OCI-LY7 (cell line): ENCODE data around the gene MYL6. TPM values are rescaled to one million over a fixed set of nuclear protein-coding genes. Genes with fewer than 3 reads are reported as not detected.

Experiments
- BruUV-seq: library from RNA; stranded (reverse); fragments of 400-500 nt; replicated peaks from 2 replicates; lab custom pipeline; 2021; lab: Mats Ljungman, UMichigan
- CTCF ChIA-PET: fragments of 300-600 bp; sonication (Branson Sonifier 250); formaldehyde crosslinking; loops from one replicate; lab custom pipeline; 2022; ENCODE audit warnings: antibody characterized with exemption; ENCODE audit not compliant: unreplicated experiment; lab: Charles Lee
- POLR2A ChIA-PET: fragments of 300-600 bp; sonication (Branson Sonifier 250); formaldehyde crosslinking; loops from one replicate; lab custom pipeline; 2022; ENCODE audit warnings: antibody characterized with exemption; lab: Charles Lee
- DNase-seq: peaks from one replicate; pipeline ENCODE4 v3.0.0-alpha.2; 2015; ENCODE audit warnings: low spot score
- H2AFZ ChIP-seq: fragments of 200-600 bp; sonication (generic), shearing (Covaris generic); 2 replicates; pipeline ENCODE4 v1.6.1; 2014; ENCODE audit warnings: mild to moderate bottlenecking, antibody characterized with exemption, low read length, moderate library complexity
- H3K27ac ChIP-seq: fragments of 200-600 bp; sonication (generic); 2 replicates; pipeline ENCODE4 v1.5.1; 2014; ENCODE audit warnings: mixed run types, low read depth, mild to moderate bottlenecking, moderate library complexity, low read length, inconsistent platforms; ENCODE audit not compliant: poor library complexity, severe bottlenecking
- H3K36me3 ChIP-seq: fragments of 200-600 bp; sonication (generic); 2 replicates; pipeline ENCODE4 v1.6.1; 2014; ENCODE audit warnings: mild to moderate bottlenecking, antibody characterized with exemption, low read length, moderate library complexity, mixed read lengths; ENCODE audit not compliant: insufficient read depth
- H3K4me1 ChIP-seq: fragments of 200-600 bp; sonication (generic); 2 replicates; pipeline ENCODE4 v1.5.1; 2014; ENCODE audit warnings: mild to moderate bottlenecking, low read length; ENCODE audit not compliant: insufficient read depth, poor library complexity, severe bottlenecking
- H3K4me2 ChIP-seq: fragments of 200-600 bp; sonication (generic); 2 replicates; pipeline ENCODE4 v1.6.1; 2014; ENCODE audit warnings: mild to moderate bottlenecking, low read length
- H3K4me3 ChIP-seq: fragments of 200-600 bp; sonication (generic); 2 replicates; pipeline ENCODE4 v1.5.1; 2014; ENCODE audit warnings: mild to moderate bottlenecking, low read depth, low read length; ENCODE audit not compliant: poor library complexity, severe bottlenecking
- H3K79me2 ChIP-seq: fragments of 200-600 bp; sonication (generic); 2 replicates; pipeline ENCODE4 v1.6.1; 2016; ENCODE audit warnings: low read depth, mild to moderate bottlenecking, low read length, moderate library complexity, mixed read lengths; ENCODE audit not compliant: insufficient read depth
- H3K9me2 ChIP-seq: fragments of 200-600 bp; sonication (generic); 2 replicates; pipeline ENCODE4 v1.6.1; 2016; ENCODE audit warnings: mild to moderate bottlenecking, low read length, mixed read lengths; ENCODE audit not compliant: insufficient read depth
- H3K9me3 ChIP-seq: fragments of 200-600 bp; sonication (generic); 2 replicates; pipeline ENCODE4 v1.6.1; 2014; ENCODE audit warnings: mild to moderate bottlenecking, mixed run types, low read length, mixed read lengths
- H4K20me1 ChIP-seq: fragments of 200-600 bp; sonication (generic); 2 replicates; pipeline ENCODE4 v1.6.1; 2014; ENCODE audit warnings: mild to moderate bottlenecking, antibody characterized with exemption, low read length, moderate library complexity, mixed read lengths; ENCODE audit not compliant: insufficient read depth
- CTCF ChIP-seq: fragments of 200-600 bp; sonication (generic); conservative IDR thresholded peaks from 2 replicates; pipeline ENCODE4 v1.5.1; 2014; ENCODE audit warnings: mild to moderate bottlenecking, antibody characterized with exemption, low read length, moderate library complexity, mixed read lengths
- EZH2phosphoT487 ChIP-seq: fragments of 200-600 bp; sonication (generic); IDR thresholded peaks from 2 replicates; pipeline ENCODE4 v1.6.1; 2018; ENCODE audit warnings: low read depth, borderline replicate concordance, mild to moderate bottlenecking, mixed run types, antibody characterized with exemption, low read length, moderate library complexity, mixed read lengths
- intact Hi-C: fragments of 100-400 bp; cut with micrococcal nuclease; formaldehyde crosslinking; loops from one replicate; pipeline ENCODE4 v1.10.0; 2022; ENCODE audit not compliant: unreplicated experiment
- total RNA-seq, 2 experiments: library from RNA; depleted of rRNA in 1 of 2; stranded (reverse); fragments of >200 nt in 1 of 2; shearing (Covaris generic) in 1 of 2; gene quantifications; 2 replicates each; pipeline ENCODE4 v1.2.3, GENCODE V29; 2014 to 2022

Gene MYL6
- total RNA-seq, 2 experiments from 2014 or later, result 468 to 574 TPM

GRCh38 chr12:56160193-56160763, 2.1 kb downstream of the MYL6 start:
- no peak overlapping the region for H2AFZ ChIP-seq
- CTCF ChIA-PET, result no interaction called here
- DNase-seq, result peak; percentile 28

DNA sequence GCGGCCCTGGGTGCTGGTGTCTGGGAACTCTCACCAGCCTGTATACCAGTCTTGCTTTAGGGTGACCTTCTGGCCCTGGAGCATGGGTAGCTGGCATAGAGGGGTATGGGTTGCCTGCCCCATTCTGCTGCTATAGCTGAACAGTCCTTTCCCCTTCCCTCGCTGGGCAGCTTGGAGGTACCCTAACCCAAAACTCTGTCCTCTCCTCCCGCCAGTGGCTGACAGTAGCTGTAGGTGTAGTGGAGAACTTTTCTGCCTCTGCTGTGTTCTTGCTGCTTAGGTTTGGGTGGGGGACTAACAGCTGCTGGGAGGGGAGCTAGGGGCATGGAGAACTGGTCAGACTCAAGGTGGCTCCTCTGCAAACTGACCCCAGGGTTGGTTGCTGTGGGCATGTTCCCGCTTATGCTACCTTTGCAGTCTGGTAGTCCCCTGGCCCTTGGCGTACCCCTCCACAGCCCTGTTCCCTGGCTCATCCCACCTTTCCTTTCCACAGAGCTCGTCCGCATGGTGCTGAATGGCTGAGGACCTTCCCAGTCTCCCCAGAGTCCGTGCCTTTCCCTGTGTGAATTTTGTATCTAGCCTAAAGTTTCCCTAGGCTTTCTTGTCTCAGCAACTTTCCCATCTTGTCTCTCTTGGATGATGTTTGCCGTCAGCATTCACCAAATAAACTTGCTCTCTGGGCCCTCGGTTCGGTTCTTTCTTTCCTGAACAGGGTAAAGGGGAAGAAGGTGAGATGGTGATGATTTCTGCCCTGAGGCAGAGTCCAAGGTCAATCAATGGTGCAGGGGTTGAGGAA, 2.9 kb downstream of the MYL6 start:
- H3K27ac ChIP-seq, result peak overlapping the region; percentile 68
- peaks cover 30% of the 10 kb centered on the region for H3K79me2 ChIP-seq
- POLR2A ChIA-PET, result interaction anchor here (0.8 to 1.9 kb wide), 4 partner anchors 15 to 44 kb away, joined by 3 to 4 read pairs (median 3); no protein-coding TSS in a partner anchor
- peak overlapping the region; percentile 98 for H3K4me3 ChIP-seq
- peaks cover 75% of the 10 kb centered on the region for H3K36me3 ChIP-seq
- CTCF ChIA-PET, result interaction anchor here (0.7 to 1.1 kb wide), 2 partner anchors 29 to 43 kb away, joined by 4 to 5 read pairs; partner anchors contain the start of gene ZC3H10
- no TSS peak for BruUV-seq
- peaks cover 9% of the 10 kb centered on the region; the same call in 1 of the 2 replicates for H4K20me1 ChIP-seq
- peaks cover 32% of the 10 kb centered on the region for H3K4me1 ChIP-seq
- H3K9me3 ChIP-seq, result no peaks in the 10 kb centered on the region
- H3K9me2 ChIP-seq, result no peaks in the 10 kb centered on the region
- no peak for DNase-seq
- peak overlapping the region; percentile 98 for H3K4me2 ChIP-seq
- no peak overlapping the region for H2AFZ ChIP-seq
- no peak for TF ChIP-seq CTCF
- no peak for TF ChIP-seq EZH2phosphoT487
- intact Hi-C loops, result no loop called here

More at GRCh38 chr12:56160193-56160763, 2.1 kb downstream of the MYL6 start:
- no peaks in the 10 kb centered on the region for H3K9me2 ChIP-seq
- H3K4me3 ChIP-seq, result peak overlapping the region; percentile 98
- H3K4me2 ChIP-seq, result peak overlapping the region; percentile 98
- TF ChIP-seq EZH2phosphoT487 (no peak), CTCF (no peak)
- H3K4me1 ChIP-seq, result peaks cover 32% of the 10 kb centered on the region
- POLR2A ChIA-PET, result interaction anchor here (0.8 to 1.1 kb wide), 2 partner anchors 16 to 43 kb away, joined by 3 read pairs; no protein-coding TSS in a partner anchor
- H4K20me1 ChIP-seq, result peaks cover 9% of the 10 kb centered on the region; the same call in 1 of the 2 replicates
- no peaks in the 10 kb centered on the region for H3K9me3 ChIP-seq
- intact Hi-C loops, result no loop called here
- peaks cover 74% of the 10 kb centered on the region for H3K36me3 ChIP-seq
- BruUV-seq, result no TSS peak
- H3K79me2 ChIP-seq, result peaks cover 30% of the 10 kb centered on the region
- peak overlapping the region; percentile 68 for H3K27ac ChIP-seq
